Medulla oblongata (tissue), 1 donor: ENCODE results near the gene AHSP.
"Not testable (repeated sequence)": the region's sequence is repeated elsewhere in the genome, so short reads cannot be mapped to it uniquely, and the experiment has no call there.

Experiments
- DNase-seq: peaks from one replicate; pipeline ENCODE4 v3.0.0-alpha.2; 2015; ENCODE audit errors: extremely low spot score

Gene AHSP, protein sequence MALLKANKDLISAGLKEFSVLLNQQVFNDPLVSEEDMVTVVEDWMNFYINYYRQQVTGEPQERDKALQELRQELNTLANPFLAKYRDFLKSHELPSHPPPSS

DNA sequence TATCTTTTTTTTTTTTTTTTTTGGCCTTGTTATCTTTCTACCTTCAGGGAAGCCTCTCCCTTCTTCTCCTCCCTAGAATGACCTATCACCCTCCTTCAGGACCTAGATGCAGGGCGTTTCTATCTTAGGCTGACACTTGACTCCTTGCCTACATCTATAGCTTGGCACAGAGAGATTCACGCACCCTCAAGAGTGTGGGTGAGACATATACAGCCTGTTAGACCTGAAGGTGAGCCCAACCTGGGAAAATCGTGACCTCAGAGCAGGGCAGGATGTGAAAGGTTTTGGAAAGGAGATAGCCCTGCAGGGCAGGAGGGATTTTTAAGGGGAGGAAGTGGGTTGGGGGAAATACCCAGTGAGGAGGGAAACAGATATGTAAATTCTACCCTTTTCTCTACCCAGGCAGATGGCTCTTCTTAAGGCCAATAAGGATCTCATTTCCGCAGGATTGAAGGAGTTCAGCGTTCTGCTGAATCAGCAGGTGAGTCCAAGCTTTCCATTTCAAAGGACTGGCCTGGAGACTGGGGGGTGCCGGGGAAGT is at the start of gene AHSP:
TSS of gene AHSP (plus strand) at position 167 of the 541 bp plus-strand sequence. CDS start at position 407, 240 bp downstream.
- DNase-seq: no peak

DNA sequence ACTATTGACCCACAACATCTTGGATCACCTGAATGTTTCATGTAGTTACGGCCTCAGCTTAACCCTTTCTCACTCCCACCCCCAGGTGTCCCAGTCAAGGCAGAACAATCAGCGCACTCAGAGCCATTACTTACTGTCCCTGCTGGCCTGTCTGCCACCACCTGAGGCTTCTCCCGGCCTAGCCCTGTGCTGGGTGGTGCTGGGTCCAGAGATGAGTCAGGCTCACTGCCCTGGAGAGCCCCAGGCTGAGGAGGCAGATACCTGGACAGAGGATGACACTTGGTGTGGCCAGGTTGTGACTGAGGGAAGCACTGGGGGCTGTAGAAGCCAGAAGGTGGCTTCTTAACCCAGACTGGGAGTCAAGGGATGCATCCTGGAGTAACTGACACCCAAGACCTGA is 48.7 kb upstream of the AHSP start:
- DNase-seq: no peak

DNA sequence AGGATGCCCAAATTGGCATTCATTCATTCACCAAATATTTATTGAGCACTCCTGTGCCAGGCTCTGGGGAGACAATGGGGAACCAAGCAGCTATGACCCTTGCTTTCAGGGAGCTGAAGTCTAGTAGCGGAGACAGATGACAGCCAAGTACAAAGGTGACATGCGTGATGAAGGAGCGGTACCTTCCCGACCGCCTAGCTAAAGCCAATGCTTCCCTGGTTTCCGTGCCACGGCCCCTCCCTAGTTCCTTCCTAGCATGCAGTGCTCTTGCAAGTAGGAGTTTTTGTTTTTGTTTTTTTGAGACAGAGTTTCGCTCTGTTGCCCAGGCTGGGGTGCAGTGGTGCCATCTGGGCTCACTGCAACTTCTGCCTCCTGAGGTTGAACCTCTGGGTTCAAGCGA is 47.9 kb upstream of the AHSP start:
- DNase-seq: no peak

DNA sequence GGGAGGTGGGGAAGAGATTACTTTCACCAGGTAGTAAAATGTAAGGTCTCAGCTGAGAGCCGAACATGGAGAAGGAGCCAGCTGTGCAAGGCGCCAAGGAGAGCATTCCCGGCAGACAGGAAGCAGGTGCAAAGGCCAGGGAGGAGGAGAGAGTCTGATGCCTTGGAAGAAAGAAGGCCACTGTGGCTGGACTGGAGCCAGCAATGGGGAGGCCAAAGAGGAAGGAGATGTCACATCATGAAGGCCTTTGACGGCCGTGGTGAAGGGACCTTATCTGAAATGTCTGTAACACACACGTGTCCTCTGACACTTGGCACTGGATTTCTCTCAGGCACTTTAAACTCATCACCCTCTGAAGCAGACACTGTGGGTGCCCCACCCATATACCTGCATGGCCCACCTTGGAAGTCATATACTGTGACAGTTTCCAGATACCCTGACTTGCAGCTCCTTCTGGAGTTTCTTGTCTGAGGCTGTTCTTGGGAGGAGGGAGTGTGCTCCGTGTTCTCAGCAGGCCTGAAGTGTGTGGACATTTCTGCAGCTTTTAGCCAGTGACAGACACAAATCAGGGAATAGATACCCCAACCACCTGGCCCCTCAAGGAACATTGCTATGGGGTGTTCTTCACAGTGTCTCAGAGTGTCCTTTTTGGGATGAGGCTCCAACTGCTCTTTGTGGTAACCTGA is 46.7 kb upstream of the AHSP start:
- no peak for DNase-seq

DNA sequence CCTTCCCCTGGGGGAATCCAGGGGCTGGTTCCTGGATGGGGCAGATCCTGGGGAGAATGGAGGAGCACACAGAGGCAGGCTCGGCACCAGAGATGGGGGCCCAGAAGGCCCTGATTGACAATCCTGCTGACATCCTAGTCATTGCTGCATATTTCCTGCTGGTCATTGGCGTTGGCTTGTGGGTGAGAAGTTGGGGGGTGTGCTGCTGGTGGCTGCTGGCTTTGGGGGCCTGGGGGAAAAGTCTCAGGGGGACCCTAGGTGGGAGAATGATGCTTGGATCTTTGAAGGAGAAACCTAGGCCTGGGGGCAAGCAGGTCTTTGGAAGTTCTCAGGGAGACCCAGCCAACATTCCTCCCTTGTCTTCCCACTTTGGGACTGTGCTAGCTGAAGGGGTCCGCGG is 44.6 kb upstream of the AHSP start, which contains the start of gene SLC5A2:
TSS of gene SLC5A2 (plus strand) at position 43 of the 400 bp plus-strand sequence. CDS start at position 57, 14 bp downstream.
- DNase-seq: no peak

DNA sequence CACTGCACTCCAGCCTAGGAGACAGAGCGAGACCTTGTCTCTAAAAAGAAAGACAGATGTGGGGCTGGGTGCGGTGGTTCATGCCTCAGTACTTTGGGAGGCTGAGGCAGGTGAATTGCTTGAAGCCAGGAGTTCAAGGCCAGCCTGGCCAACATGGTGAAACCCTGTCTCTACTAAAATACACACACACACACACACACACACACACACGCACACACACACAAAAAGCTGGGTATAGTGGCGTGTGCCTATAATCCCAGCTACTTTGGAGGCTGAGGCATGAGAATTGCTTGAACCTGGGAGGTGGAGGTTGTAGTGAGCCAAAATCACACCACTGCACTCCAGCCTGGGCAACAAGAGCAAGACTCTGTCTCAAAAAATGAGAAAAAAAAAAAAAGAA is 43.7 kb upstream of the AHSP start:
- DNase-seq: not testable (repeated sequence)

DNA sequence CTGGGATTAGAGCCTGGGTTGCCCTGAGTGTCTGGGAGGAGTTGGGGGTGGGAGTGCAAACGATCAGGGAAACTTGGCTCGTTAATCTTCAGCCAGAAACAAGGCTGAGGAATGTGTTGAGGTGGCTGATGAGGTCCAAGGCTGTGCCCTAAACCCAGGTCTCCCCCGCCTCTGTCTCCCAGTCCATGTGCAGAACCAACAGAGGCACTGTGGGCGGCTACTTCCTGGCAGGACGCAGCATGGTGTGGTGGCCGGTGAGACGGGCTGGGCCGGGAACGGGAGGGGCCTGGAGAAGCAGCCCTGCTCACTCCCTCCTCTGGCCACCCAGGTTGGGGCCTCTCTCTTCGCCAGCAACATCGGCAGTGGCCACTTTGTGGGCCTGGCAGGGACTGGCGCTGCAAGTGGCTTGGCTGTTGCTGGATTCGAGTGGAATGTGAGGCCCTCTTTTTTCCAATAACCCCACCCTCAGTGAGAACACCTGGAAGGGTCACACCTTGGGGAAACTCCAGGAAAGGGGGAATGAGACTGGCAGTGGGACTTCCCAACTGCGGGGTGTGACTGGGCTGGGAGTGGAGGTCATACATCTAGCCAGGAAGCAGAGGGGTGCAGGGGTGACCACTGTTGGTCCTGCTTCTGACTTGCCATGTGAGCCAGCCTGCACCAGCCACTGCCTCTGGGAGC is 43.1 kb upstream of the AHSP start:
- DNase-seq: no peak

DNA sequence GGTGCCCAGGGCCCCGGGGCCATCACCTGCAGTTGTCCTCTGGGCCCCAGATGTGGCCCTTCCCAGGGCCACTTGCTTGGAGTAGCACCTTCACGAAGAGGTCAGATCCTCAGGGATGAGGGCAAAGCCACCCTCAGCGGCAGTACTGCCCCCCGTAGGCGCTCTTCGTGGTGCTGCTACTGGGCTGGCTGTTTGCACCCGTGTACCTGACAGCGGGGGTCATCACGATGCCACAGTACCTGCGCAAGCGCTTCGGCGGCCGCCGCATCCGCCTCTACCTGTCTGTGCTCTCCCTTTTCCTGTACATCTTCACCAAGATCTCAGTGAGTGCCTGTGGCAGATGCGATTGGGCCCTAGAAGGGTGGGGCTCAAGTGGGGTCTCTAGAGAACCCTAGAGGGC is 42.1 kb upstream of the AHSP start:
- no peak for DNase-seq

DNA sequence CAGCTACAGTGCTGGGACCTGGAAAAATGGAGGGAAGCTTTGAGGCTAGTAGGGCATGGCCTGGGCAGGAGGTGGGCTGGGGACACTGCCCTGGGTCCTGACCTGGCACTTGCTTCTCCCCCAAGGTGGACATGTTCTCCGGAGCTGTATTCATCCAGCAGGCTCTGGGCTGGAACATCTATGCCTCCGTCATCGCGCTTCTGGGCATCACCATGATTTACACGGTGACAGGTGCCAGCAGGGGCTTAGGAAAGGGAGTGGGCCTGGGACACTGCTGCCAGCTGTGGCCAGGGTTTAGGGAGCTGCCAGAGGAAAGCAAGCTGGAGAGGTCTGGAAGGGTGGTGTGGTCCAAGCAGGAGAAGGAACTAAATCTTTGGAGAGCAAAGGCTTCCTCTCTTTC is 41.7 kb upstream of the AHSP start:
- DNase-seq: no peak

DNA sequence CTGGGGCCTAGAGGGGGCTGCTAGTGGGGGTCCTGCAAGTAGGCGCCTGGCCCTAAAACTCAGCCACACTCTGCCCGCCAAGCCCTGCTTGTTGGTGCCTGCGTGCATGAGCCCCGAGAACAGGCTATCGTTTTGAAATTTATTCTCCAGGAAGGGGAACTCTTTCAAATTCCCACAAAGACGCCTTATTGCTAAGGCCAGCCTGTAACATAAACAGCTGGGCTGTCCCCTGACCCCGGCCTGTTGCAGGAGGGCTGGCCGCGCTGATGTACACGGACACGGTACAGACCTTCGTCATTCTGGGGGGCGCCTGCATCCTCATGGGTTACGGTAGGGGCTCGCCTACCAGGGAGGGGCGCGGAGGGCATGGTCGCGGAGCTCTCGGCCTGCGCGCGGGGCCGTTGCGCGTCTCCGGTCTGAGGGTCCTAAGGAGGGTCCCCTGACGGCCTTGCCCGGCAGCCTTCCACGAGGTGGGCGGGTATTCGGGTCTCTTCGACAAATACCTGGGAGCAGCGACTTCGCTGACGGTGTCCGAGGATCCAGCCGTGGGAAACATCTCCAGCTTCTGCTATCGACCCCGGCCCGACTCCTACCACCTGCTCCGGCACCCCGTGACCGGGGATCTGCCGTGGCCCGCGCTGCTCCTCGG is 40.5 kb upstream of the AHSP start:
- no peak for DNase-seq

DNA sequence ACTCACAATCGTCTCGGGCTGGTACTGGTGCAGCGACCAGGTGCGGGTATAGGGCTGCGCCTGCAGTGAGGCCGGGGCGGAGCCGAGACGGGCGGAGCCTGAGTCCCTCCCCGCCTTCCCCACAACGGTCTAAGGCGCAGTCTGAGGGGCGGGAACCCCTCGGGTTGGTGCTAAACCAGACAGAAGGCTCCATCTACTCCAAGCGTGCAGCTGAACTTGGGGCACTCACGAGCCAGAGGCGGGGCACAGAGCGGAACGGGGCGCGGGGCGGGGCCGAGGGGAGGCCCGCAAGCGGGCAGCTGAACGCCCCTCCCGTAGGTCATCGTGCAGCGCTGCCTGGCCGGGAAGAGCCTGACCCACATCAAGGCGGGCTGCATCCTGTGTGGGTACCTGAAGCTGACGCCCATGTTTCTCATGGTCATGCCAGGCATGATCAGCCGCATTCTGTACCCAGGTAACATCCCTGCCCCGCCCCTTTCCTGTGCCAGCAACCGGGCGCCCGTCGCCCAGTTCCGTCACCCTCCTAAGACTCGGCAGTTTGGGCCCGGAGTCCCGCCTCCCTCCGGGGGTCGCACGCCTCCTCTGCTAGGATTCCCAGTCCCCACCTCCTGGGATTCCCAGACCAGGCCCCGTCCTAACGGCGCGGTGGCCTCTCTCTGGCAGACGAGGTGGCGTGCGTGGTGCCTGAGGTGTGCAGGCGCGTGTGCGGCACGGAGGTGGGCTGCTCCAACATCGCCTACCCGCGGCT is 39.8 kb upstream of the AHSP start:
- no peak for DNase-seq

DNA sequence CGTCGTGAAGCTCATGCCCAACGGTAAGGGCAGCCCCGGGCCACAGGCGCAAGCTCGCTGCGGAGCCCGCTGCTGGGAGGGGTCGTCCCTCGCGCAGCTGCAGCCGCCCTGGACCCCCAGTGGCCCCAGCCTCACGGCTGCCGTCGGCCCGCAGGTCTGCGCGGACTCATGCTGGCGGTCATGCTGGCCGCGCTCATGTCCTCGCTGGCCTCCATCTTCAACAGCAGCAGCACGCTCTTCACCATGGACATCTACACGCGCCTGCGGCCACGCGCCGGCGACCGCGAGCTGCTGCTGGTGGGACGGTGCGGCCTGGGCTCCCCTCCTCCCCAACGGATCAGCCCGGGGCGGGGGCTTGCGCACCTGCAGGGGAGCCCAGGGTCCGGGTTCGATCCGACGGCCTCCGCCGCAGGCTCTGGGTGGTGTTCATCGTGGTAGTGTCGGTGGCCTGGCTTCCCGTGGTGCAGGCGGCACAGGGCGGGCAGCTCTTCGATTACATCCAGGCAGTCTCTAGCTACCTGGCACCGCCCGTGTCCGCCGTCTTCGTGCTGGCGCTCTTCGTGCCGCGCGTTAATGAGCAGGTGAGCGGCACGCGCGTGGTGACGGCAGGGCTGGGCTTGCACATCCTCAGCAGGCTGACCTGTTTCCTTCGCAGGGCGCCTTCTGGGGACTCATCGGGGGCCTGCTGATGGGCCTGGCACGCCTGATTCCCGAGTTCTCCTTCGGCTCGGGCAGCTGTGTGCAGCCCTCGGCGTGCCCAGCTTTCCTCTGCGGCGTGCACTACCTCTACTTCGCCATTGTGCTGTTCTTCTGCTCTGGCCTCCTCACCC is 39.0 kb upstream of the AHSP start:
- DNase-seq: no peak

DNA sequence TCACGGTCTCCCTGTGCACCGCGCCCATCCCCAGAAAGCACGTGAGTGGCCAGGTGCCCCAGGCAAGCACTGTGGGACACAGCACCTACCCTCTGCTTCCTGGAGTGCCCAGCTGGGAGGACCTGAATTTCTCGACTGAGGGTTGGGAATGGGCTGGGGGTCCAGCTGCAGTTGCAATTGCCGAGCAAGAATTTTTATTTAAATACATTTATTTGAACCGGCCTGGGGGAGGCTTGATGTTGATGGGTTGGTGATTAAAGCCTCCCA is 38.5 kb upstream of the AHSP start:
- no peak for DNase-seq

DNA sequence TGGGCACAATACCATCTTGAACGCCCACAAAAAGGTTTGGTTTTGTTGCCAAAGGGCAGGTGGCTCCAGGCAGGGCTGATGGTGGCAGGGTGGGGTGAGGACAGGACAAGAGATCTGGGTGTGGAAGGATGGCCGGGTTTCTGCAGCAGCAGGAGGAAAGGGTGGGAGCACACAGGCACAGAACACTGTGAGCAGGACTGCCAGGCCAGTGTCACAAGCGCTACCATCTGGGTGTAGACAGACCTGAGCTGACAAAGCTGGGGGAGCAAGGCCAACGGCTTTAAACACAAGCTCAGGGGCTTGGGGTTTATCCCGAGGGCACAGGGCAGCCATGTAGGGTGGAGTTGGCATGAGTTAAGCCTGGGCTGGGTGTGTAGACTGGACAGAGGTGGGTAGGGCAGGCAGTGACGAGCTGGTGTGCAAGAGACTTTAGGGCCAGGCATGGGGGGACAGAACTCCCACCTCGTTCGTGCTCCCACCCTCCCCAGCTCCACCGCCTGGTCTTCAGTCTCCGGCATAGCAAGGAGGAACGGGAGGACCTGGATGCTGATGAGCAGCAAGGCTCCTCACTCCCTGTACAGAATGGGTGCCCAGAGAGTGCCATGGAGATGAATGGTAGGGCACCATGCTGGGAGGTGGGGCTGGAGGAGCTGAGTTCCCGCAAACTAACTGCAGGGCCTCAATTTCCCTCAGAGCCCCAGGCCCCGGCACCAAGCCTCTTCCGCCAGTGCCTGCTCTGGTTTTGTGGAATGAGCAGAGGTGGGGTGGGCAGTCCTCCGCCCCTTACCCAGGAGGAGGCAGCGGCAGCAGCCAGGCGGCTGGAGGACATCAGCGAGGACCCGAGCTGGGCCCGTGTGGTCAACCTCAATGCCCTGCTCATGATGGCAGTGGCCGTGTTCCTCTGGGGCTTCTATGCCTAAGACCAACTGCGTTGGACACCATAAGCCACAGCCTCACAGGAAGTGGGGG is 37.8 kb upstream of the AHSP start:
- no peak for DNase-seq

DNA sequence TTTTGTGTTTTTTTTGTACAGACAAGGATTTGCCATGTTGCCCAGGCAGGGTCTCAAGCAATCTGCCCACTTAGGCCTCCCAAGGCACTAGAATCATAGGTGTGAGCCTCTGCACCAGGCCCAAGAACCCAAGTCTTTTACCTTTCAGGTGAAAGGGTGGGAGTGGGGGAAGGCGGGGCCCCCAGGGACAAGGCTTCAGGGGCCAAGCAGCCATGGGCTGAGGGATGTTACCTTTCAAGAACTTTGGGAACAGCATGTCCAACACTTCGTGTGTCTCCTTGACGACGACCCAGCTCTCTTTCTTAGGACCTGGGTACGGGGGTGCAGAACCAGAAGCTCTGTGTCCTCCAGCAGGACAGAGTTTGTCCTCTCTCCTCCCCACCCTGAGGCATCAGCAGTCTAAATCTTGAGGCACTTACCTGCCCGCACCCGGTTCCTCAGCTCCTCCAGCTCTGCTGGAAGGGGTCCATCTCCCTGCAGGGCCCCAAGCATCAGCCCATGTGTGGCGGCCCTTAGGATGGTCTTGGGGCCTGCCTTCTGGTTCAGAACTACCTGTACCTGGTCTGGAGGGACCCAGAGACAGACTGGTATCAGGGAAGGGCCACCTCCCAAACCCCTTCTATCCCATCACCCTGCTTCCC is 35.8 kb upstream of the AHSP start:
- DNase-seq: no peak

DNA sequence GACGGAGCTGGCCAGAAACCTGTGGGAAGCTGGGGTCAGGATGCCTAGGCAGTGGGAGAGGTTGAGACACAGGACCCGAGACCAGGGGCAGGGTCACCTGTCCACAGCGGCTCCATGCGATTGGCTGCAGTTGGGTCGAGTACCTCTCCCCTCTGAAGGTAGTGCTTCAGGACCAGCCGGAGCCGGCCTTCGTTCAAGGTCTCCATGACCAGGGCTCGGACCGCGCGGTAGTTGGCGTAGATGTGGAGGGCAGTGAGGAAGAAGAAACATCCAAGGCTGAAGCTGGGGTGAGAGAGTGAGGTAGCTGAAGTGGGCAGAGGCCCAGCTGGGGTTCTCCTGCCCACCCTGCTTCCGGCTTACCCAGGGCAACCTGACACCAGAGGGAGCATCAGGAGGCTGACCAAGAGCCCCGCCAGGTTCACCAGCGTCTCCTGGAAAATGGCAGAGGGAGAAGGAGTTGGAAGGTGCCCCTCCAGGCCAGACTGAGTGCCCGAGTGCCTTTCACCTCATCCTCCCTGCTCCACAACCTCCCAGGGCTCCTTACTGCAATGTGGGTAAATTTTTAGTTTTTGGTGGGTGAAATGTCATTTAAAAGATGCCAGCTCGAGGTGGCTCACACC is 34.1 kb upstream of the AHSP start:
- DNase-seq: no peak

DNA sequence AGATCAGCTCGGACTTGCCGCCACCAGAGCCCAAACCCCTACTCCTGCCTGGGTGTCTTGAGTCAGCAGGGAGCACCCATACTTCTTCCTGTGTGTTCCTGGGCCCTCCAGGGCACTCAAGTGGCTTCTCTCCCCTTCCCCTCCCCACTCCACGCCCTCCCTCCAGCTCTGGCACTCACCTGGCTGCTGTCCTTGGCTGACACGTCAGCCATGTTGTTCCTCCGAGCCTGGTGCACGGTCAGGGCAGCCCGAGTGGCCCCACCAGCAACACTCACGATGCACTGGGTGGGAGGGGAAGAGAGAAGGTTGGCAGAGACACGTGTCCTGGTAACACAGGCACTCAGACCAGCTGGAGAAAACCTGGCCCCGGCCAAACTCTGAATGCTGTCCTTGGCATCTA is 31.0 kb upstream of the AHSP start:
- DNase-seq: no peak

DNA sequence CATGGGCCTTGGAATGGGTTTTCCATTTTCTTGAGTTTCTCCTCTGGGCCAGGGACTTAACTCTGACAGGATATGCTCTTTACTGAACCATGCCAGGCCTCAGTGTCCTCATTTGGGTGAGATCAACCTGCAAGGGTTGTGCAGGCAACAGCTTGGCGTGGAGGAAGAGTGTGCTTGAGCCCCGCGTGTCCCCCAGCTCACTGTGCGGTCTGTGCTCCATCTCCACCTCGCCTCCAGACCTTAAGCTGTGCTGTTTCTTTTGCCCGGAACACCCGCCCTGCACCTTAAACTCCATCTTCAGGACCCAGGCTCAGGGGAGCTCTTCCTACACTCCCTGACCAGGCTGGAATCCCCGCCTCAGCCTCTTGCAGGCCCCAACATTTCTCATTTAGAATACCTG is 29.2 kb upstream of the AHSP start:
- DNase-seq: no peak

DNA sequence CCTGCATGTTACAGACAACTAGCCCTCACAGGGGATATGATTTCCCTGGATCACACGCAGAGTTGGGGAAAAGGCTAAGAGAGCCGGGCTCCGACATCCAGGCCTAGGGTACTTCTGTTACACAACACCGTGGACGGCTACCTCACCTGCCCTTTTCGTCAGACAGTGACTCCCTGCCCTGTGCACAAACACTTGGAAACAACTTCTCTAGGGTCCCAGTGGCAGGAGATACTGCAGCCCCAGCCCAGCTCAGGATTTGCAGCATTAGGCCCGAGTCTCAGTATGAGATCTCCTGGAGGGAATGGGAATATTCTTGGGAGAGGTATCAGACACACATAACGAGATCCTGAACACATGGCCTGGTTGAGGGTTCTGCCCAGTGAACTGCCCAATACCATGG is 27.8 kb upstream of the AHSP start:
- no peak for DNase-seq
